GM21737 (cell line): ENCODE results near the gene GPRIN1.
"Not testable (repeated sequence)": the region's sequence is repeated elsewhere in the genome, so short reads cannot be mapped to it uniquely, and the experiment has no call there.

Source experiments
- ATAC-seq: cut with Tn5 transposase; IDR thresholded peaks from one replicate; pipeline ENCODE4 v1.9.1; 2021; ENCODE audit warnings: mild to moderate bottlenecking, moderate library complexity; ENCODE audit not compliant: unreplicated experiment

Gene GPRIN1

GRCh38 chr5:176599749-176600430 lies 10.1 kb downstream of the GPRIN1 start:
- ATAC-seq: not testable (repeated sequence)

DNA sequence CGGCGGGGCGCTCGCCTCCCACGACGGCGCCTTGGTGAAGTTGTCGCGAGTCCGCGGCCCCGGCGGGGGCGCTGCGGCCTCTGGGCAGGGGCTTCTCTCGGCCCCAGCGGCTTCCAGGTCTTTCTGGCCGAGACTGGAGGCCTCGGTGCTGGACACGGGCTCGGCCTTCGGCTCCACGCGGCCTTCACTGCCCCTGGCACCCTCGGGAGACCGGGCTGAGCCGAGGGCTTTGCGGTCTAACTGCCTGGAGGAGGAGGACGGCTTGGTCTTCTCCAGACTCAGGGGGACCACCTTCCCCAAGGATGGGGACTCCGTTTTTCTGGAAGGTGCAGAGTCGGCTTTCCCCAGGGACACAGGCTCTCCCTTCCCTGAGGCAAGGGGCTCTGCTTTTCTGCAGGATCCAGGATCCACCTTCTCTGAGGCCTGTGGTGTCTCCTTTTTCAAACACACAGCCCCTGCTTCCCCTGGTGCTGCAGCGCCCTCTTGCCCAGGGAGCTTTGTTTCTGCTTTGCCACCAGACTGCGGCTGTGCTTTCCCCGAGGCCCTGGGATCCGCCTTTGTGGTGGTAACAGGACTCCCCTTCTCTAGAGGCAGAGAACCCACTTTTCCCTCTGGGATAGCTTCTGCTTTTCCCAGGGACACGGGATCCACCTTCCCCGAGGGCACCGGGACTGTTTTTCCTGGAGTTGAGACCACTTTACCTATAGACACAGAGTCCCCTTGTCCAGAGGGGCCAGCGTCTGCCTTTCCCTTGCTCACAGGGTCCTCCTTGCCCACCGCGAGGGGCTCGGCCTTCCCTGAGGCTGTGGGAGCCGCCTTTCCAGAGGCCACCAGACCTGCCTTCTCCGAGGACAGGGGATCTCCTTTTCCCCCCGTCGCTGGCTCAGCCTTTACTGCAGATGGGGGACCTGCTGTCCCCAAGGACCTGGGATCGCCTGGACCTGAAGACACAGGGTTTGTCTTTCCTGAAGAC lies 12.3 kb downstream of the GPRIN1 start:
- ATAC-seq: no peak

- ATAC-seq: no peak
These were observed 13.1 kb downstream of the GPRIN1 start for GRCh38 chr5:176596689-176597416.

- ATAC-seq: no peak
These were observed 13.8 kb downstream of the GPRIN1 start for GRCh38 chr5:176596069-176596644.

GRCh38 chr5:176595386-176595943 lies 14.5 kb downstream of the GPRIN1 start:
- ATAC-seq: no peak

DNA sequence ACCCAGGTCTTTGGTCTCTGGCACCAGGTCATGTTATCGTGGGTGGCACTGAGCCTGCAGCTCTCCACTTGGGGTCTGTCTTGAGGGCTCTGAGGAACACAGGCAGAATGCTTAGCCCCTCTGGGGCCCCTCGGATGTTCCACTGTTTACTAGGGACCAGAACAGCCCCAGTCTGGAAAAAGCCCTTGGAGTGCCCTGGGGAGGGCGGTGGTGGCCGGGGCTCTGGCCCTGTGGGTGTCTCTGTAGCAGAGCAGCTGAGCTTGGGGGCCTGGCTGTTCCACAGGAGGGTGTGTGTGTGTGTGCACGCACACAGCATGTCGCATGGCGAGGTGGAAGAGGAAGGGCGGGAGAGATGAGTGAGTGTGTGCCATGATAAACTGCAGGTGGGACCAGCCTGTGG lies 15.4 kb downstream of the GPRIN1 start:
- no peak for ATAC-seq

DNA sequence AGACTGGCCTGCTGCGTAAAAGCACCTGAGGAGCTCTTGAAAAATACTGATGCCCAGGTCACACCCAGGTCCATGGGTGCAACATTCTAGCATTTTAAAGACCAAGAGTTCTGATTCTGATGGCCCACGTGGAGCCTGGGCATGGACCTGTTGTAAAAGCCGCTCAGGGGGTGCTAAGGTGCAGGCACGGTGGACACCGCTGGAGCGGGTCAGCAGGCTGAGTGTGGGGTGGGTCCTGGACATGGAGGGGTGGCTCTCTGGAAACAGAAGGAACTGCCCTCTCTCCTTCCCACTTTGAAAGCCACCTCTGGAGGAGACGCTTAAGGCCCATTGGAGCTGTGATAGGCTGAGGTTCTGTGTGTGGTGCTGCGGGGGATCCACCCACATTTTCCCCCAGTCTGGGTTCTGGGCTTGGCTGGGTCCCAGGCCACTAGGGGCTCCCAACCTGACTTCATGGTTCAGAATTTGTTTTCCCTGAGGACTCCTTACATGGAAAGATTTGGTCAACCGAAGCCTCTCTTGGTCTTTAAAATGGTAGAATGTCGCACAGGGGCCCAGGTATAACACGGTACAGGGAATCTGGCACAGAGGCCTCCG lies 16.6 kb downstream of the GPRIN1 start:
- ATAC-seq: no peak

DNA sequence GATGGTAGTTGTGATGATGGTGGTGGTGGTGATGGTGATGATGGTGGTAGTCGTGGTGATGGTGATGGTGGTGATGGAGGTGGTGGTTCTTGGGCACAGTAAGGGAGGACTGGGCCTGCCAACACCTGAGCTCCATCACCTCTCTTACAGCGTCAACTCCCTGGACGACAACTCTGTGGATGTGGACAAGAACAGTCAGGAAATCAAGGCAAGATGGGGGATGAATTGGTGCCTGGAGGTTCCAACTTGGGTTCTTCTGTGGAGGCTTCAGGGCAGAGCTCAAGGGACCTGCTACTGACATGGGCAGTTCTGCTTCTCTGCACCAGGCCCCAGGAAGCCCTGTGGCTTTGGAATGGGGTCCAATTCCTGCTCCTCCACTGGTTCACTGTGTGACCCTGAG lies 17.4 kb downstream of the GPRIN1 start:
- ATAC-seq: no peak

GRCh38 chr5:176591667-176592066 lies 18.3 kb downstream of the GPRIN1 start:
- not testable (repeated sequence) for ATAC-seq

- ATAC-seq: no peak
These were observed 19.8 kb downstream of the GPRIN1 start for GRCh38 chr5:176590035-176590717.

GRCh38 chr5:176589039-176589769 lies 20.8 kb downstream of the GPRIN1 start:
- no peak for ATAC-seq

DNA sequence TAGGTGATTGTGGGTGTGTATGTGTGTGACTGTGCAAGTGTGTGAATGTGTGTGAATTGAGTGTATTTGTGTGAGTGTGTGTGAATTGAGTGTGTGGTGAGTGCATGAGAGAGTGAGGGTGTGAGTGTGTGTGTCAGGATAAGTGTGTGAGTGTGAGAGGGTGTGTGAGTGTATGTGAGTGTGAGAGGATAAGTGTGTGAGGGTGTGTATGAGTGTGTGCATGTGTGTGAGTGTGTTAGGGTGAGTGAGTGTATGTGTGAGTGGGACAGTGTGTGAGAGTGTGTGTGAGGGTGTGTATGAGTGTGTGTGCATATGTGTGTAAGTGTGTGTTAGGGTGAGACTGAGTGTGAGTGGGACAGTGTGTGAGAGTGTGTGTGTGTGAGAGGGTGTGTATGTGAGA lies 21.7 kb downstream of the GPRIN1 start:
- no peak for ATAC-seq

DNA sequence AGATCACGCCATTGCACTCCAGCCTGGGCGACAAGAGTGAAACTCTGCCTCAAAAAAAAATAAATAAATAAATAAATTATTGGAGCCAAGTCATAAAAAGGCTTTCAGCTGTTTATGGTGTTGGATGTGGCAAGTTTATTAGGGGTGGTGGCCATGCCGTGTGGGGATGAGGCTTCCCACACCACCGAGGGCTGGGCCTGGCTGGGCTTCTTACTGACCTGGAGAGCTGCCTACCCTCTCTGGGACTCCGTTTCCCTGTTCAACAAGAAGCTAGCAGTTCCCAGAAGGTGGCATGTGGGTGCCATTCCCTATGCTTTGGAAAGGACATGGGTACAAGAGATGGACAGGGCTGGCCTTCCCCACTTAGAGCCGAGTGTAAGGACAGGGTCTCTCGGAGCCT lies 22.6 kb downstream of the GPRIN1 start:
- ATAC-seq: no peak

DNA sequence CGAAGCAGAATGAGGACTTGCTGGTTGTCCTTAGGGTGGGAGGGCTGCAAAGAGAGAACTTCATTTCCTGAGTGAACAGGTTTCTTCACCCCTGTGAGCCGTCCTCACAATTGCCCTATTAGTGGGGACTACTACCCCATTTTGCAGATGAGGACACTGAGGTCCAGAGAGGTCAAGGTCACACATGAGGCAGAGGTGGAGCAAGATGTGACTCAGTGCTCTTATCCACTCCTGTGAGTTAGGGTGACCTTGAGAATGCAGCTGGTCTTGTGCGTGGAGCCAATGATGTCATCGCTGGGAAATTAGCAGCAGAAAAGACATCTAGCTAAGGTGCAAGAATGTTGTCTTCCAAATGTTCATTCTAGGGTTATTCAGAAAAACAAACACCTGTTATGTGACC lies 26.9 kb downstream of the GPRIN1 start:
- no peak for ATAC-seq

- ATAC-seq: no peak
These were observed 28.6 kb downstream of the GPRIN1 start for GRCh38 chr5:176581361-176581760.

DNA sequence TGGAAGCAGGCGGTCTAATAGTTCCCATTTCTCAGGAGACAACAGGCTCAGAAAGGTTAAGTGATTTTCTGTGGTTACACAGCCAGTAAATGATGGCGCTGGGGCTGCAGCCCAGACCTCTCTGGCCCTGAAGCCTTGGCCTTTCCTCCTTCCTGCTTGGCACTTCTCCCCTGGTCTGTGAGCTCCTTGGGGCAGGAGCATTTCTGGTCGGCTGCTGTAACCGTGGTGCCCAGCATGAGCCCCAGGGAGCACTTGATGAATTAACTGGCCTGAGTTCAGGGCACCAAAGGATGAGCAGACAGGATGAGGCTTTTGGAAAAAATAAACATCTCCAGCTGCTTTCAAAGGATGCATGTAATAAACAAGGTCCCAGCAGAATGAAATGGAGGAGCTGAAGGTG lies 30.6 kb downstream of the GPRIN1 start:
- no peak for ATAC-seq

GRCh38 chr5:176578391-176578808 lies 31.6 kb downstream of the GPRIN1 start:
- no peak for ATAC-seq

DNA sequence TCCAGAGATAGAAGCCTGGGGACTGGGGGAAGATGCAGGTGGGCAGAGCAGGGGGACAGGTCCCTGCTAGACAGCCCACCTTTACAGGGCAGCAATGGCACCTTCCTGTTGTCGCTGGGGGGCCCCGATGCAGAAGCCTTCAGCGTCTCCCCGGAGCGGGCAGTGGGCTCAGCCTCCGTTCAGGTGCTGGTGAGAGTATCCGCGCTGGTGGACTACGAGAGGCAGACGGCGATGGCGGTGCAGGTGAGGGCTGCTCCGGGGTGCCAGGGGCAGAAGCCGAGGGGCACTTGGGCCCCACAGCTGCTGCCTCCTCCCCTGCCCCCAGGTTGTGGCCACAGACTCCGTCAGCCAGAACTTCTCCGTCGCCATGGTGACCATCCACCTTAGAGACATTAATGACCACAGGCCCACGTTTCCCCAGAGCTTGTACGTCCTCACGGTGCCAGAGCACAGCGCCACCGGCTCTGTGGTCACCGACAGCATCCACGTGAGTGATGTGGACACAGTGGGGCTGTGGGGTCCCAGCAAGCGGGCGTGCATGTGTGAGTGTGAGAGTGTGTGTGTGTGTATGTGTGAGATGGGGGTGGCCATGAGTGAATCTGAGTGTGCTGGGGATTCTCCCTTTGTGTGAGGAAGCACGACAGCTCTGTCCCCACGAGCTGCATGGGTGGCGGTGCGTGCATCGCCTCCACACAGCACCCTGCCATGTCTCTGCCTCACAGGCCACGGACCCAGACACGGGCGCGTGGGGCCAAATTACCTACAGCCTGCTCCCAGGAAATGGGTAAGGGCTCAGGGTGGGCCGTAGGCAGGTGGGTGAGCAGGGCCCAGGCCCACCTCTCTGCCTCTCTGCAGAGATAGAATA lies 32.4 kb downstream of the GPRIN1 start:
- no peak for ATAC-seq
